Measurements from ENCODE around the gene P3H4. TPM values are rescaled to one million over a fixed set of nuclear protein-coding genes. Genes with fewer than 3 reads are reported as not detected.

The P3H4 gene
- total and polyA plus RNA-seq, 7 donors: 3.0 to 12.3 (median 9.9) TPM

DNA sequence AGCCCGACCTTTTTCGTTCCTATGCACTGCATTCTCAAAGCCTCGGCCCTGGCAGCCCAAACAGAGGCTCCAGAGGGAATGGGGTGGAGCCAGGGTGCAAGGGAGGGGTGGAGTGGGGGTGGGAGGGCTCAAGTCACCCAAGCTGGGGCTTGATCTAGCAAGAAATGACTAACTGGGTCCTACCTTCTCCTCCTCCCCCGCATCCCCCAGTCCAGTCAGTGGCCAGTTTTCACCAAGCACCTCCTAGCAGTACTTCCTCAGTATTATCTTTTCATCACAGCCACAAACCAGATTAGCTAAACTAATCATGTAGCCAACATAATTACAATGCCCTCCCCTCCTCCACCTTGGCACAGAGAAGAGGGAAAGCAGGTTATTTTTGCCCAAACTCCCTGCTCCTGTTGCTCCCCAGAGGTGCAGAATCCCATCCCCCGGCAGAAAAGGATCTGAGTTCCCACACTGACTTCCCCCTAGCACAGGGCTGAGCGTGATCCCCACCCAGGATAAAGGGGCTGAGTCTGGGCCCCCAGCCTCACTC, 27.5 kb downstream of the P3H4 start:
- no peak for TF ChIP-seq POLR2AphosphoS5 (IDR thresholded peaks at IDR 0.05)
- no peak for TF ChIP-seq EP300 (IDR thresholded peaks at IDR 0.05)
- TF ChIP-seq CTCF (IDR thresholded peaks at IDR 0.05): no peak
- no peak for TF ChIP-seq POLR2A (IDR thresholded peaks at IDR 0.05)
- H3K9me3 ChIP-seq: no peaks in the 10 kb centered on the region
- H3K27me3 ChIP-seq: peaks cover 15 to 37% (median 18%) of the 10 kb centered on the region in 3 donors

GRCh38 chr17:41782142-41782541, 29.6 kb downstream of the P3H4 start:
- H3K36me3 ChIP-seq: no peaks in the 10 kb centered on the region
- TF ChIP-seq CTCF (IDR thresholded peaks at IDR 0.05): no peak
- peak in 1 of 4 donors; percentile 19 for TF ChIP-seq POLR2AphosphoS5 (IDR thresholded peaks at IDR 0.05)
- peak; percentile 70 for DNase-seq
- WGBS, 2 donors: 63 to 67% methylated on average over 4 of the region's 4 CpGs
- peaks cover 0 to 50% (median 31%) of the 10 kb centered on the region in 4 donors for H3K4me1 ChIP-seq
- peak overlapping the region; percentile 23 to 51 (median 44) for H3K27ac ChIP-seq
- no peak overlapping the region for H3K4me3 ChIP-seq
- intact Hi-C loops (cut with DNase I): no loop called here
- peaks cover 15 to 37% (median 18%) of the 10 kb centered on the region in 3 donors for H3K27me3 ChIP-seq
- no peaks in the 10 kb centered on the region for H3K9me3 ChIP-seq

More for the DNA sequence above, 27.5 kb downstream of the P3H4 start:
- H3K4me1 ChIP-seq: peaks cover 0 to 38% (median 18%) of the 10 kb centered on the region in 4 donors
- DNase-seq: no peak
- intact Hi-C loops (cut with DNase I): no loop called here
- no peaks in the 10 kb centered on the region for H3K36me3 ChIP-seq
- 10 to 28% methylated on average over 6 of the region's 6 CpGs for WGBS, 2 donors
- H3K27ac ChIP-seq: peak overlapping the region; percentile 64 to 78 (median 74)
- peak overlapping the region in 3 of 4 donors; percentile 53 to 64 (median 62) for H3K4me3 ChIP-seq

DNA sequence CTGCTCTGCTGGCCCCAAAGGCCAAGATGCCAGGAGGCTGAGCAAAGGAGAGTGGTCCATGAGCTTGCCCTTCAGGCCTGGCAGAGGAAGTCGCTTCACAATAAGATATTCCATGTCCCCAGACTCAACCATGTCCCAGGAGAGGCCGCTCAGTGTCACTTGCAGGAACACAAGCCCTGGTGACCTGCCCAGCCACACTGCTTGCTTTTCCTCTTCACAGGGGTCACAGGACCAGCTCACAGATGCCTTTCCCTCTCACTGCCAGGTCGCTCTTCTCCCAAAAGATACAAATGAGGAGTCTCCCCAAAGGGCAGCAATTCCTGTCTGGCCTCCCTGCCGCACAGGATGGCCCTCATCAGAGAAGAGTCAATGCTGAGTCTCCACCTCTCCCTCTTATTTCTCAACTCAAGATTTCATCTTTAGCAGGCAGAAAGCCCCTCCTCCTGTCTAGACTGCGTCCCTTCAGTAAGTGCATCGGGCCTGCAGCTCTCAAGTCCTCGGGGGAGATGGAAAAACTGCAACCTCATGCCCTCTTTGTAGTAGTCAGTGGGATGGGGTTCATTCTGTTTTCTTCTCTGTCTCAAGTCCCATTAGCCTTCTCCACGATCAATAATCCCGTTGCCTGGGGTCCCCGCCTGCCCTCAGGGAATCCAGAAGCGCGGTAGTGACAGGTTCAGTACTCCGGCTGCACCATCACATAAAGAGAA, 30.2 kb downstream of the P3H4 start:
- Histone ChIP-seq H3K27ac (peak overlapping the region; percentile 23 to 51 (median 44)), H3K4me1 (peaks cover 0 to 53% (median 35%) of the 10 kb centered on the region in 4 donors), H3K9me3 (no peaks in the 10 kb centered on the region), H3K36me3 (no peaks in the 10 kb centered on the region), H3K4me3 (no peak overlapping the region), H3K27me3 (peaks cover 13 to 35% (median 18%) of the 10 kb centered on the region in 3 donors)
- intact Hi-C loops (cut with DNase I): no loop called here
- TF ChIP-seq POLR2A (IDR thresholded peaks at IDR 0.05): no peak
- no peak for TF ChIP-seq CTCF (IDR thresholded peaks at IDR 0.05)
- TF ChIP-seq POLR2AphosphoS5 (IDR thresholded peaks at IDR 0.05): no peak
- TF ChIP-seq EP300 (IDR thresholded peaks at IDR 0.05): no peak
- WGBS, 2 donors: 77 to 82% methylated on average over 13 of the region's 13 CpGs
- DNase-seq: peak; percentile 65

- WGBS, 2 donors: 91 to 98% methylated on average over 1 of the region's 1 CpG
Observed at GRCh38 chr17:41779954-41780353, 31.8 kb downstream of the P3H4 start.

More at GRCh38 chr17:41779954-41780353, 31.8 kb downstream of the P3H4 start:
- Histone ChIP-seq H3K36me3 (no peaks in the 10 kb centered on the region), H3K27ac (no peak overlapping the region), H3K4me1 (peaks cover 0 to 49% (median 39%) of the 10 kb centered on the region in 4 donors), H3K27me3 (peaks cover 0 to 19% (median 2%) of the 10 kb centered on the region in 3 donors), H3K4me3 (no peak overlapping the region), H3K9me3 (no peaks in the 10 kb centered on the region)
- no peak for TF ChIP-seq EP300 (IDR thresholded peaks at IDR 0.05)
- TF ChIP-seq POLR2AphosphoS5 (IDR thresholded peaks at IDR 0.05): no peak
- TF ChIP-seq CTCF (IDR thresholded peaks at IDR 0.05): no peak
- no peak for TF ChIP-seq POLR2A (IDR thresholded peaks at IDR 0.05)
- intact Hi-C loops (cut with DNase I): no loop called here
- no peak for DNase-seq
